DMS79 treated with DMSO at 0.1 percent for 48 hours (cell line): Measurements from ENCODE around the gene TSFM.

ENCODE experiments used
- DNase-seq: peaks from one replicate; lab custom pipeline; 2025; lab: John Stamatoyannopoulos, UW

The TSFM gene

GRCh38 chr12:57780284-57780897, 2.2 kb upstream of the TSFM start:
- DNase-seq = no peak

GRCh38 chr12:57781244-57781643, 1.3 kb upstream of the TSFM start:
- no peak for DNase-seq

- DNase-seq = no peak
These were observed 786 bp upstream of the TSFM start for GRCh38 chr12:57781801-57782200.

- no peak for DNase-seq
These were observed 362 bp upstream of the TSFM start for GRCh38 chr12:57782243-57782607.

- DNase-seq = no peak
These were observed 847 bp downstream of the TSFM start for GRCh38 chr12:57783466-57783801.

- DNase-seq = no peak
These were observed 1.3 kb downstream of the TSFM start for GRCh38 chr12:57783861-57784260.

- no peak for DNase-seq
These were observed 11.3 kb downstream of the TSFM start for GRCh38 chr12:57793920-57794319.

- no peak for DNase-seq
These were observed 12.8 kb downstream of the TSFM start for GRCh38 chr12:57795354-57795753.

GRCh38 chr12:57796996-57797395, 14.4 kb downstream of the TSFM start:
- DNase-seq = no peak

GRCh38 chr12:57797933-57798332, 15.3 kb downstream of the TSFM start:
- no peak for DNase-seq

GRCh38 chr12:57800965-57801364, 18.4 kb downstream of the TSFM start:
- DNase-seq = no peak

- no peak for DNase-seq
These were observed 20.0 kb downstream of the TSFM start for GRCh38 chr12:57802607-57803006.

GRCh38 chr12:57803319-57803893, 20.8 kb downstream of the TSFM start:
- DNase-seq = no peak

GRCh38 chr12:57806677-57807076, 24.1 kb downstream of the TSFM start:
- DNase-seq = no peak

GRCh38 chr12:57807285-57807684, 24.7 kb downstream of the TSFM start:
- no peak for DNase-seq

- DNase-seq = no peak
These were observed 25.8 kb downstream of the TSFM start for GRCh38 chr12:57808351-57808750.

GRCh38 chr12:57809425-57809824, 26.8 kb downstream of the TSFM start:
- DNase-seq = no peak

GRCh38 chr12:57810450-57810849, 27.9 kb downstream of the TSFM start:
- DNase-seq = no peak

GRCh38 chr12:57811028-57811755, 28.6 kb downstream of the TSFM start:
- DNase-seq = no peak

GRCh38 chr12:57813111-57813970, 30.8 kb downstream of the TSFM start:
- no peak for DNase-seq

- no peak for DNase-seq
These were observed 31.6 kb downstream of the TSFM start for GRCh38 chr12:57813971-57814772.
